Measurements from ENCODE around the gene SKOR1.
A peak's percentile ranks its signal among the peaks of the same experiment; 100 is the strongest.

The SKOR1 gene

DNA sequence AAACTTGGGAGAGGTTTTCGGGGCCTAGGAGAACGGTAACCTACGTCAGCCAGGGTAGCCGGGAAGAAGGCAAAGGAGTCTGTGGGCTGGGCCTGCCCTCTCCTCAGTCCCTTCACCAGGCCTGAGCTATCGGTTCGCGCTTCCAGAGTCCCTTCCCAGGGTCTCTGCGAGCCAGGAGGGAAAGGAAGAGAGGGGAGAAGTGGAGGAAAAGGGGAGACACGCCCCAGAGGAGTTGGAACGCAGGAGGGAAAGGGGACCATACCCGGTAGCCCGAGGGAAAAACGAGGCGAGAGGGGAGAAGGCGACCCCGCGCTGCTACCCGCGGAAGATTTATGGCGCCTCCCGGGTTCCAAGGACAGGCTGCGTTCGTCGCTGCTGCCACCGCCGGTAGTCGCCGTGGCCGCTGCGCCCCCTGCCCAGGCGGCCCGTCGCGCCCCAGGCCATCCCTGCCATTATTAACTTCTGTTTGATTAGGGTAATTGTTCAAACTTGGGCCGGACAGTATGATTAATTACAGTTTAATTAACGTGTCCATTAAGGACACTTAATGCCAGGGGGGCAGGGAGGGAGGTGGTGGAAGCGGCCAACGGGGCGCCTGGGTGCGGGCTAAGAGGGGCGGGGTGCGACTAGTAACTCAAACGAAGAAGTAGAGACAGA is 3.4 kb upstream of the SKOR1 start:
- peaks cover 5% of the 10 kb centered on the region for H3K9me3 ChIP-seq (ENCODE audit: severe bottlenecking)
- H3K4me3 ChIP-seq (ENCODE audit: low read depth, low read length) = no peak overlapping the region
- peaks cover 59% of the 10 kb centered on the region for H3K27me3 ChIP-seq (ENCODE audit: insufficient read depth, low read depth, severe bottlenecking)
- TF ChIP-seq, protein P1, sequence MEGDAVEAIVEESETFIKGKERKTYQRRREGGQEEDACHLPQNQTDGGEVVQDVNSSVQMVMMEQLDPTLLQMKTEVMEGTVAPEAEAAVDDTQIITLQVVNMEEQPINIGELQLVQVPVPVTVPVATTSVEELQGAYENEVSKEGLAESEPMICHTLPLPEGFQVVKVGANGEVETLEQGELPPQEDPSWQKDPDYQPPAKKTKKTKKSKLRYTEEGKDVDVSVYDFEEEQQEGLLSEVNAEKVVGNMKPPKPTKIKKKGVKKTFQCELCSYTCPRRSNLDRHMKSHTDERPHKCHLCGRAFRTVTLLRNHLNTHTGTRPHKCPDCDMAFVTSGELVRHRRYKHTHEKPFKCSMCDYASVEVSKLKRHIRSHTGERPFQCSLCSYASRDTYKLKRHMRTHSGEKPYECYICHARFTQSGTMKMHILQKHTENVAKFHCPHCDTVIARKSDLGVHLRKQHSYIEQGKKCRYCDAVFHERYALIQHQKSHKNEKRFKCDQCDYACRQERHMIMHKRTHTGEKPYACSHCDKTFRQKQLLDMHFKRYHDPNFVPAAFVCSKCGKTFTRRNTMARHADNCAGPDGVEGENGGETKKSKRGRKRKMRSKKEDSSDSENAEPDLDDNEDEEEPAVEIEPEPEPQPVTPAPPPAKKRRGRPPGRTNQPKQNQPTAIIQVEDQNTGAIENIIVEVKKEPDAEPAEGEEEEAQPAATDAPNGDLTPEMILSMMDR (IDR thresholded peaks at IDR 0.05; ENCODE audit: low read depth, low read length) = 0 out of 2 replicates have a peak, but pooled peaks have one; percentile 9
- no peak for DNase-seq
- H3K36me3 ChIP-seq = no peaks in the 10 kb centered on the region
- H3K27ac ChIP-seq = no peak overlapping the region

DNA sequence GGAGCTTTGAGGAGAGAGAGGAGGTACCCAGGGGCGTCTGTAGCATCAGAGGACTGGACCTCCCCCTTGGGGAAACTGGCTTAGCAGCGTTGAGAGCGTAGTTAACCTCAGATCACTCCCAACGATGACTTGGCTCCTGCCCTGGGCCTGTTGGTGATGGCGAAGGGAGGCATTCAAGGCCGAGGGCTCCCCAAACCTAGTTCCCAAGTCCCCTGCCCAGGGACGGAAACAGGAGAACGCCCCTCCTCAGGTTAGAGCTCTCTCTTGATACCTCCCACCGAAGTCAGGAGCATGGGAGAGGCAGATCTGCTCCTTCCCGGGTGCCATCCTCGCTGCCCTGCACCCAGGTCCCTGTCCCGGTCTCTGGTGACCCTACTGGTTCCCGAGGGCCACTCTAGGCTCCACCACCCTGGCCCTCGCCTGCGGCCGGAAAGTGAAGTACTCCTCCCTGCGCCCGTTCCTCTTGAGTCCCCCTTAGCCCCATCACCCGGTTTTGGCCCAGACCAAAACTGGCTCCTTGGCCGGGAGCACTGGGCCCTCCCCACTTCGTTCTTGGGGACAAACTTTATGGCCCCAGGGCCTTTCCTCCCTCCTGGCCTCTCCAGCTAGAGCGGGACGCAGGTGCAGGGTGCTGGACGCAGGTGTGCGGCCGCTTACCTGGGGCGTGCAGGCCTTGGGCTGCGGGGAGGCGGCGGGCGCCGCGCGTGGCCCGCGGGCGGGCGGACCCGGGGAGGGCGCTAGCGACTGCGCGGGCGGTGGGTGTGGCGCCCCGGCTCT is 2.6 kb upstream of the SKOR1 start:
- no peaks in the 10 kb centered on the region for H3K36me3 ChIP-seq
- no peak overlapping the region for H3K27ac ChIP-seq
- peaks cover 66% of the 10 kb centered on the region for H3K27me3 ChIP-seq (ENCODE audit: insufficient read depth, low read depth, severe bottlenecking)
- TF ChIP-seq, protein P1 (IDR thresholded peaks at IDR 0.05; ENCODE audit: low read depth, low read length) = no peak
- H3K9me3 ChIP-seq (ENCODE audit: severe bottlenecking) = peaks cover 7% of the 10 kb centered on the region
- H3K4me3 ChIP-seq (ENCODE audit: low read depth, low read length) = peak overlapping the region; percentile 51
- DNase-seq = no peak

DNA sequence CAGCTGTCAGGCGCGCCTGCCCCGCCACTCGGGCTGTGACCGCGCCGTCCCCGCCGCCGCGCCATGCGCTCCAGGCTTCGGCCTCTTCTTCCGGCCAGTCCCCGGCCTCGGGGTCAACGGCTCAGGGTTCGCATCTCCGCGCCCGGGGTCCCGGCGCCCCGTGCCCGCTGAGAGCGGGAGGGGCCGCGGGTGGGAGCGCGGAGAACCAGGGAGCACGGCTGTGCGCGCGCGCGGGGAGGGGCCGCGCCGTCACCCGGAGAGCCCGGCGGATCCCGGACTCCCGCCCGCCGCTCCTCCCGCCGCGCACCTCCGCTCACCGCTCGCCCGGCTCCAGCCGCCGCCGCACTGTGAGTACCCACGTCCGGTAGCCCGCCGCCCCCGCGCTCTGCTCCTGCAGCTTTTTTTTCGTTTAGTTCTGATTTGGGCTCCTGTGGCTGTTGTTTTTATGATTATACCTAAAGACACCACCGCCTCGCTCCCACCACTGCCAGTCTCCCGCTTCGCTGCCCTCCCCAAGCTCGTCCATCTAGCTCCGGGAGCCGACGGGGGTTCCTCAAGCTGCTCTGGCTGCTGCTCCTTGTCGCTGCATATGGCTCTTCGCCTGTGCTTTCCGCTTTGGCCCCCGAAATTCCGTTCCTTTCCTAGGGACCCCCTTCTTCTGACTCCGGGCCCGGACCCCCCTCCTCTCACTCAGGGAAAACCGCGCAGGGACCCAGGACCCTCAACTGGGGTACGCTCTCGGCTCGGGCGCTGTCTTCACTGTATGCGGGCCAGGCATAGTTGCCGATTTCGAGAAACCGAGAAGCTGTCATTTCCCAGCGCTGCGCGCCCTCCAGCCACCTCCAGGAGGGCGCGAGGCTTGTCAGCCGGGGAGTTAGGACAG is 1.8 kb upstream of the SKOR1 start:
- H3K27ac ChIP-seq = no peak overlapping the region
- peaks cover 14% of the 10 kb centered on the region for H3K9me3 ChIP-seq (ENCODE audit: severe bottlenecking)
- H3K27me3 ChIP-seq (ENCODE audit: insufficient read depth, low read depth, severe bottlenecking) = peaks cover 75% of the 10 kb centered on the region
- DNase-seq = no peak
- peak overlapping the region; percentile 51 for H3K4me3 ChIP-seq (ENCODE audit: low read depth, low read length)
- TF ChIP-seq, protein P1 (IDR thresholded peaks at IDR 0.05; ENCODE audit: low read depth, low read length) = no peak
- H3K36me3 ChIP-seq = no peaks in the 10 kb centered on the region

DNA sequence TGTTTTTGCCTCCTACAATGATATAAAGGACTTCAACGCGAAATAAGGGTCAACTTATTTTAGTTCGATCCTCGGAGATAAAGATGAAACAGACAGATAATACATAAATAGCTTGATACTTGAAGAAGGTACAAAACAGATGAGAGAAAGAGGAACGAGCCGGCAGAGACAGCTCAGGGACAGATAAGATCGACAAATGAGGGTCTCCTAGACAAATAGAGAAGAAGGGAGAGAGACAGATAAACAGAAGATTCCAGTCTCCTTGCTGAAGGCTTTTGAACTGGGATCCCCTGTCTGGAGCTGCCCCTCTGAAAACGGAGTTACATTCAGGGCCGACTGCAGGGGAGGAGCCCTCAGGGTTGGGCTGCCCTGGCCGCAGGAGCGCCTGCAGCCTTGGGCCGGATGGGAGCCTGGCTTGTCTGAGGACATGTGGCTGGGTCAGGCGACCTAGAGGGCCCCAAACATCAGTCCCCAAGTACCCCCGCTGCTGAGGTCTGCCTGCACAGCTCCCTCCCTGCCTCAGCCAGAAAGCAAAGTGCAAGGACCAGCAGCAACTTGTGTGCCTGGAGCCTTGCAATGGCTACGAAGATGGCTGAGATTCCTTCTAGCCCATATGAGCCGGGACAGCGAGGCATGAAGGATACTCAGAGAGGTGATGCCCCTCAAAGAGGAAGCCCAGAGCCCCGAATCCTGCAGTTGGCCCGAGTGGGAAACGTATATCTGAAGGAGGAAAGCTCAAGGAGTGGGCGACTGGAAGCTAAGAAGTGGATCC is 926 bp upstream of the SKOR1 start:
- TF ChIP-seq, protein P1 (IDR thresholded peaks at IDR 0.05; ENCODE audit: low read depth, low read length) = no peak
- no peak for DNase-seq
- H3K36me3 ChIP-seq = no peaks in the 10 kb centered on the region
- peaks cover 20% of the 10 kb centered on the region for H3K9me3 ChIP-seq (ENCODE audit: severe bottlenecking)
- H3K27me3 ChIP-seq (ENCODE audit: insufficient read depth, low read depth, severe bottlenecking) = peaks cover 80% of the 10 kb centered on the region
- H3K27ac ChIP-seq = no peak overlapping the region
- H3K4me3 ChIP-seq (ENCODE audit: low read depth, low read length) = peak overlapping the region; percentile 51
